ENCODE results near the gene WFDC13. TPM values are rescaled to one million over a fixed set of nuclear protein-coding genes. Genes with fewer than 3 reads are reported as not detected.

WFDC13 gene
- total RNA-seq, 1 experiment from 2014 or later = not detected

DNA sequence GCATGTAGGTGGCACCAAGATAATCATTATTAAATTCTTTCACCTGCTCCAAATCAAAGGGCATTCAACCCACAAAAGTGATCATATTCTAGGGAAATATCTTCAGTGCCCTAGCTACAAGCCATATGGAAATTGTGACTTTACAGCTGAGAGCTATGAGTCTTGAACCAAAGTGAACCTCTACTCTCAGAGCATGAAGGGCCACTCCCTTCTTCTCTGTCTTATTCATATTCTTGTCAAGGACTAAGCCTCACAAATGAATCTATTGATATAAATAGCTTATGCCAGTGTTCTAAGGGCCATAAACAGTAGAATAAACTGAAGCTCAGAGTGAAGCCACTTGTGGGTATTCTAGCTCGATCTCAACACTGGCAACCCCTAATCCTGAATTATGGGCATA lies 49.9 kb downstream of the WFDC13 start:
- Mint-ChIP-seq H3K27me3 (ENCODE audit: unreplicated experiment) (peaks cover 32% of the 10 kb centered on the region), H3K27ac (ENCODE audit: unreplicated experiment) (no peak overlapping the region), H3K36me3 (ENCODE audit: insufficient read depth, unreplicated experiment) (no peaks in the 10 kb centered on the region), H3K4me3 (ENCODE audit: low read depth, unreplicated experiment) (no peak overlapping the region), H3K4me1 (ENCODE audit: low read depth, unreplicated experiment) (no peaks in the 10 kb centered on the region), H3K9me3 (ENCODE audit: low read depth, unreplicated experiment) (no peaks in the 10 kb centered on the region)
- TF ChIP-seq, protein P1, sequence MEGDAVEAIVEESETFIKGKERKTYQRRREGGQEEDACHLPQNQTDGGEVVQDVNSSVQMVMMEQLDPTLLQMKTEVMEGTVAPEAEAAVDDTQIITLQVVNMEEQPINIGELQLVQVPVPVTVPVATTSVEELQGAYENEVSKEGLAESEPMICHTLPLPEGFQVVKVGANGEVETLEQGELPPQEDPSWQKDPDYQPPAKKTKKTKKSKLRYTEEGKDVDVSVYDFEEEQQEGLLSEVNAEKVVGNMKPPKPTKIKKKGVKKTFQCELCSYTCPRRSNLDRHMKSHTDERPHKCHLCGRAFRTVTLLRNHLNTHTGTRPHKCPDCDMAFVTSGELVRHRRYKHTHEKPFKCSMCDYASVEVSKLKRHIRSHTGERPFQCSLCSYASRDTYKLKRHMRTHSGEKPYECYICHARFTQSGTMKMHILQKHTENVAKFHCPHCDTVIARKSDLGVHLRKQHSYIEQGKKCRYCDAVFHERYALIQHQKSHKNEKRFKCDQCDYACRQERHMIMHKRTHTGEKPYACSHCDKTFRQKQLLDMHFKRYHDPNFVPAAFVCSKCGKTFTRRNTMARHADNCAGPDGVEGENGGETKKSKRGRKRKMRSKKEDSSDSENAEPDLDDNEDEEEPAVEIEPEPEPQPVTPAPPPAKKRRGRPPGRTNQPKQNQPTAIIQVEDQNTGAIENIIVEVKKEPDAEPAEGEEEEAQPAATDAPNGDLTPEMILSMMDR (IDR thresholded peaks at IDR 0.05; ENCODE audit: unreplicated experiment) = no peak
- CTCF ChIA-PET = no interaction called here
- no peak for DNase-seq
- intact Hi-C loops (cut with micrococcal nuclease; ENCODE audit: unreplicated experiment) = no loop called here
- no TSS peak for BruUV-seq (replicated peaks)

DNA sequence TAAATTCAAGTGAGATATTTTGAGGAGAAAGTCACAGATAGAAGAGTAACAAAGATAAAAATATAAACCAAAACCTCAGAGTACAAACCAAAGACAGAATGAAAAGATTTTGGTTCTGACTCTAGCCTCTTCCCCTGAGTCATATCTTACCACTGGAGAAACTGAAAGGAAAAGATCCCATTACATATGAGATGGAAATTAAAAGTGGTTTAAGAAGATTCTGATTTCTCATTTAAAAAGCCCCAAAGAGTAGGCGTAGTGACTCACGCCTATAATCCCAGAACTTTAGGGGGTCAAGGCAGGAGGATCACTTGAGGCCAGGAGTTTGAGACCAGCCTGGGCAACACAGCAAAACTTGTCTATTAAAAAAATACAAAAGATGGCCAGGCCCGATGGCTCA lies 50.9 kb downstream of the WFDC13 start:
- H3K4me3 Mint-ChIP-seq (ENCODE audit: low read depth, unreplicated experiment) = no peak overlapping the region
- no peak overlapping the region for H3K27ac Mint-ChIP-seq (ENCODE audit: unreplicated experiment)
- peaks cover 22% of the 10 kb centered on the region for H3K27me3 Mint-ChIP-seq (ENCODE audit: unreplicated experiment)
- no peaks in the 10 kb centered on the region for H3K4me1 Mint-ChIP-seq (ENCODE audit: low read depth, unreplicated experiment)
- intact Hi-C loops (cut with micrococcal nuclease; ENCODE audit: unreplicated experiment) = no loop called here
- no peaks in the 10 kb centered on the region for H3K9me3 Mint-ChIP-seq (ENCODE audit: low read depth, unreplicated experiment)
- no peak for DNase-seq
- BruUV-seq (replicated peaks) = no TSS peak
- CTCF ChIA-PET = no interaction called here
- no peaks in the 10 kb centered on the region for H3K36me3 Mint-ChIP-seq (ENCODE audit: insufficient read depth, unreplicated experiment)
- TF ChIP-seq, protein P1 (IDR thresholded peaks at IDR 0.05; ENCODE audit: unreplicated experiment) = no peak

DNA sequence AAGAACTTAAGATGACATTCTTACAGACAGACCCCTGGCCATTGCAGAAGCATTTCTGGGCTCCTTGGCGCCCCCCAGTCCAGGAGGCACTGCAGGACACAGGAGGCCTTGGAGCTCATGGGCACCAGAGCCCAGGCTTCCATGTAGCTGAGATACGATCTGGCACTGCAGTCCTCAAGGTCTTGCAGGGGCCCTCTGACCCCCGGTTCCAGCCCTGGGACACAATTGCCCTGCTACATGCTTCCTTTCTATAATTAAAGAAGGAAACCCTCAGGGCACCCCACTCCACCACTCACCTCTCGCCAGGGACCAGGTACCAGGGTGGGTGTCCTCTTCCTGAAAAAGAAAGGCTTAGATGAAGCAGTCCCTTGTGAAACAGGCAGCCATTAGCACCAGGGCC lies 56.3 kb downstream of the WFDC13 start:
- no peaks in the 10 kb centered on the region for H3K4me1 Mint-ChIP-seq (ENCODE audit: low read depth, unreplicated experiment)
- no peaks in the 10 kb centered on the region for H3K36me3 Mint-ChIP-seq (ENCODE audit: insufficient read depth, unreplicated experiment)
- no peak overlapping the region for H3K4me3 Mint-ChIP-seq (ENCODE audit: low read depth, unreplicated experiment)
- CTCF ChIA-PET = no interaction called here
- DNase-seq = no peak
- no peaks in the 10 kb centered on the region for H3K27me3 Mint-ChIP-seq (ENCODE audit: unreplicated experiment)
- TF ChIP-seq, protein P1 (IDR thresholded peaks at IDR 0.05; ENCODE audit: unreplicated experiment) = no peak
- intact Hi-C loops (cut with micrococcal nuclease; ENCODE audit: unreplicated experiment) = no loop called here
- no peak overlapping the region for H3K27ac Mint-ChIP-seq (ENCODE audit: unreplicated experiment)
- BruUV-seq (replicated peaks) = no TSS peak
- no peaks in the 10 kb centered on the region for H3K9me3 Mint-ChIP-seq (ENCODE audit: low read depth, unreplicated experiment)

Small RNA genes lying within 50 kb of the gene (microRNA-seq; reads per million reads assigned to microRNA genes)
- 7.0 reads per million, percentile 25 among the genes with 10 or more reads in this experiment for gene MIR3617

Other genes starting within 250 kb of the WFDC13 start
- gene WFDC2, start 232.3 kb upstream of the WFDC13 start, total RNA-seq (2022) = 295 TPM in 2 replicates
- gene SPINT3, start 186.4 kb upstream of the WFDC13 start, total RNA-seq (2022) = not detected in 2 replicates
- not detected in 2 replicates for gene WFDC6, start 162.6 kb upstream of the WFDC13 start, total RNA-seq (2022)
- not detected in 2 replicates for gene EPPIN, start 154.6 kb upstream of the WFDC13 start, total RNA-seq (2022)
- not detected in 2 replicates for gene WFDC8, start 122.8 kb upstream of the WFDC13 start, total RNA-seq (2022)
- not detected in 2 replicates for gene WFDC10A, start 72.3 kb upstream of the WFDC13 start, total RNA-seq (2022)
- gene WFDC9, start 70.8 kb upstream of the WFDC13 start, total RNA-seq (2022) = not detected in 2 replicates
- not detected in 2 replicates for gene WFDC11, start 31.8 kb upstream of the WFDC13 start, total RNA-seq (2022)
- not detected in 2 replicates for gene WFDC10B, start 3.0 kb downstream of the WFDC13 start, total RNA-seq (2022)
- gene SPINT4, start 20.3 kb downstream of the WFDC13 start, total RNA-seq (2022) = not detected in 2 replicates
- 0.71 and 1.0 TPM in 2 replicates for gene WFDC3, start 89.8 kb downstream of the WFDC13 start, total RNA-seq (2022)
- gene DNTTIP1, start 89.9 kb downstream of the WFDC13 start, total RNA-seq (2022) = 51.2 and 55.2 TPM in 2 replicates
- gene UBE2C, start 110.6 kb downstream of the WFDC13 start, total RNA-seq (2022) = 189 and 210 TPM in 2 replicates
- not detected in 2 replicates for gene TNNC2, start 125.3 kb downstream of the WFDC13 start, total RNA-seq (2022)
- gene SNX21, start 131.8 kb downstream of the WFDC13 start, total RNA-seq (2022) = 7.6 and 8.7 TPM in 2 replicates
- gene ACOT8, start 155.4 kb downstream of the WFDC13 start, total RNA-seq (2022) = 37.9 and 39.9 TPM in 2 replicates
- gene ZSWIM3, start 155.6 kb downstream of the WFDC13 start, total RNA-seq (2022) = 5.2 and 6.1 TPM in 2 replicates
- 20.2 and 20.5 TPM in 2 replicates for gene ZSWIM1, start 179.2 kb downstream of the WFDC13 start, total RNA-seq (2022)
- 3.8 and 5.8 TPM in 2 replicates for gene SPATA25, start 185.6 kb downstream of the WFDC13 start, total RNA-seq (2022)
- 6.8 and 8.3 TPM in 2 replicates for gene NEURL2, start 189.2 kb downstream of the WFDC13 start, total RNA-seq (2022)
- gene CTSA, start 189.3 kb downstream of the WFDC13 start, total RNA-seq (2022) = 164 and 201 TPM in 2 replicates
- gene PLTP, start 210.1 kb downstream of the WFDC13 start, total RNA-seq (2022) = 1.4 and 1.6 TPM in 2 replicates
- 38.1 and 39.8 TPM in 2 replicates for gene PCIF1, start 232.6 kb downstream of the WFDC13 start, total RNA-seq (2022)

All from Calu3 (cell line).